Measurements from ENCODE around the gene MYDGF.

DNA sequence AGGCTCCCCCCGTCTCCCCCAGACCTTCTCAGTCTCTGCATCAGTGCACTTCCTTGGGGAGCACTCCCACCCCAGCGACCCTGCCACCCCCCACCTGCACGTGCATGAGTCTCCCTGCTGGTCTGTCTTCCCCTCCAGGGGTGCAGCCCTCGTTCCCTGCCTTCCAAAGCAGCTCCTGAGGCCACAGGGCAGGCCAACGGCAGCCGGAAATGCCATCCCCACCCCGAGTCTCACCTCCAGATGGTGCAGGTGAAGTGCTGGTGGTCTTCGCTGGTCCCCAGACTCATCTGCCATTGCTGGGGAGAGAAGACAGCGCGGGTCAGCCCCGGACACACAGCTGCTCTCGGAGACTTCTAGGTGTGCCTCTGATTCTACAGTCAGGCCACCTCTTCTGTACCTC is 5.5 kb downstream of the MYDGF start:
- TF ChIP-seq, protein P1, sequence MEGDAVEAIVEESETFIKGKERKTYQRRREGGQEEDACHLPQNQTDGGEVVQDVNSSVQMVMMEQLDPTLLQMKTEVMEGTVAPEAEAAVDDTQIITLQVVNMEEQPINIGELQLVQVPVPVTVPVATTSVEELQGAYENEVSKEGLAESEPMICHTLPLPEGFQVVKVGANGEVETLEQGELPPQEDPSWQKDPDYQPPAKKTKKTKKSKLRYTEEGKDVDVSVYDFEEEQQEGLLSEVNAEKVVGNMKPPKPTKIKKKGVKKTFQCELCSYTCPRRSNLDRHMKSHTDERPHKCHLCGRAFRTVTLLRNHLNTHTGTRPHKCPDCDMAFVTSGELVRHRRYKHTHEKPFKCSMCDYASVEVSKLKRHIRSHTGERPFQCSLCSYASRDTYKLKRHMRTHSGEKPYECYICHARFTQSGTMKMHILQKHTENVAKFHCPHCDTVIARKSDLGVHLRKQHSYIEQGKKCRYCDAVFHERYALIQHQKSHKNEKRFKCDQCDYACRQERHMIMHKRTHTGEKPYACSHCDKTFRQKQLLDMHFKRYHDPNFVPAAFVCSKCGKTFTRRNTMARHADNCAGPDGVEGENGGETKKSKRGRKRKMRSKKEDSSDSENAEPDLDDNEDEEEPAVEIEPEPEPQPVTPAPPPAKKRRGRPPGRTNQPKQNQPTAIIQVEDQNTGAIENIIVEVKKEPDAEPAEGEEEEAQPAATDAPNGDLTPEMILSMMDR (IDR thresholded peaks at IDR 0.05; ENCODE audit: poor library complexity, severe bottlenecking) = no peak
- TF ChIP-seq POLR2AphosphoS5 (IDR thresholded peaks at IDR 0.05) (no peak), EP300 (conservative IDR thresholded peaks at IDR 0.05; ENCODE audit: poor library complexity, severe bottlenecking) (no peak), TAF1 (IDR thresholded peaks at IDR 0.05; ENCODE audit: low read depth) (no peak)
